Mucosa of rectum (tissue), 2 donors: ENCODE results near the gene KIF26B.

Experiments
- H3K27ac ChIP-seq, 2 donors: one replicate each; pipeline ENCODE4 v1.7.0; 2013; ENCODE audit warnings: inconsistent platforms in 2 of 2, low read depth in 2 of 2, low read length in 2 of 2
- H3K27me3 ChIP-seq, 2 donors: one replicate each; pipeline ENCODE4 v1.7.0; 2013; ENCODE audit warnings: low read length in 2 of 2; ENCODE audit not compliant: control insufficient read depth in 2 of 2, insufficient read depth in 2 of 2
- H3K36me3 ChIP-seq, 2 donors: one replicate each; pipeline ENCODE4 v1.7.0; 2013; ENCODE audit warnings: low read length in 2 of 2; ENCODE audit not compliant: control insufficient read depth in 2 of 2, insufficient read depth in 2 of 2
- H3K4me1 ChIP-seq, 2 donors: one replicate each; pipeline ENCODE4 v1.7.0; 2013; ENCODE audit warnings: low read length in 2 of 2, mild to moderate bottlenecking in 1 of 2; ENCODE audit not compliant: control insufficient read depth in 2 of 2, insufficient read depth in 2 of 2
- H3K4me3 ChIP-seq, 2 donors: one replicate each; pipeline ENCODE4 v1.7.0; 2013; ENCODE audit warnings: low read length in 2 of 2
- H3K9ac ChIP-seq, 2 donors: one replicate each; pipeline ENCODE4 v1.7.0; 2013; ENCODE audit warnings: low read length in 2 of 2, low read depth in 1 of 2, mild to moderate bottlenecking in 1 of 2
- H3K9me3 ChIP-seq, 2 donors: one replicate each; pipeline ENCODE4 v1.7.0; 2013; ENCODE audit warnings: low read length in 2 of 2; ENCODE audit not compliant: control insufficient read depth in 2 of 2
- donor health status: healthy.
- donor health status: Normal muscosa, but diverticular disease.

KIF26B gene

GRCh38 chr1:245599371-245600174 is 444.8 kb downstream of the KIF26B start:
- Histone ChIP-seq H3K4me3 (no peak overlapping the region), H3K27me3 (peaks cover 0 to 2% of the 10 kb centered on the region in 2 donors), H3K36me3 (no peaks in the 10 kb centered on the region), H3K27ac (no peak overlapping the region), H3K9me3 (no peaks in the 10 kb centered on the region), H3K4me1 (no peaks in the 10 kb centered on the region), H3K9ac (no peak overlapping the region)

GRCh38 chr1:245600658-245601057 is 445.9 kb downstream of the KIF26B start:
- Histone ChIP-seq H3K4me3 (no peak overlapping the region), H3K36me3 (no peaks in the 10 kb centered on the region), H3K27me3 (peaks cover 0 to 2% of the 10 kb centered on the region in 2 donors), H3K4me1 (no peaks in the 10 kb centered on the region), H3K9me3 (no peaks in the 10 kb centered on the region), H3K27ac (no peak overlapping the region), H3K9ac (no peak overlapping the region)

GRCh38 chr1:245603311-245603865 is 448.6 kb downstream of the KIF26B start:
- Histone ChIP-seq H3K36me3 (no peaks in the 10 kb centered on the region), H3K27me3 (peaks cover 0 to 2% of the 10 kb centered on the region in 2 donors), H3K4me3 (no peak overlapping the region), H3K9ac (no peak overlapping the region), H3K9me3 (no peaks in the 10 kb centered on the region), H3K4me1 (no peaks in the 10 kb centered on the region), H3K27ac (no peak overlapping the region)

GRCh38 chr1:245604979-245605378 is 450.2 kb downstream of the KIF26B start:
- Histone ChIP-seq H3K9ac (no peak overlapping the region), H3K4me3 (no peak overlapping the region), H3K9me3 (no peaks in the 10 kb centered on the region), H3K27me3 (peaks cover 2 to 3% of the 10 kb centered on the region in 2 donors), H3K4me1 (peaks cover 0 to 2% of the 10 kb centered on the region in 2 donors), H3K27ac (no peak overlapping the region), H3K36me3 (no peaks in the 10 kb centered on the region)

- Histone ChIP-seq H3K4me1 (peaks cover 0 to 4% of the 10 kb centered on the region in 2 donors), H3K9me3 (no peaks in the 10 kb centered on the region), H3K4me3 (no peak overlapping the region), H3K9ac (no peak overlapping the region), H3K27ac (no peak overlapping the region), H3K36me3 (no peaks in the 10 kb centered on the region), H3K27me3 (peaks cover 2 to 5% of the 10 kb centered on the region in 2 donors)
Observed at GRCh38 chr1:245605480-245606156, 450.8 kb downstream of the KIF26B start.

GRCh38 chr1:245606157-245606725 is 451.5 kb downstream of the KIF26B start:
- no peaks in the 10 kb centered on the region for H3K36me3 ChIP-seq
- peaks cover 0 to 4% of the 10 kb centered on the region in 2 donors for H3K4me1 ChIP-seq
- no peak overlapping the region for H3K9ac ChIP-seq
- peaks cover 2 to 5% of the 10 kb centered on the region in 2 donors for H3K27me3 ChIP-seq
- no peak overlapping the region for H3K4me3 ChIP-seq
- no peaks in the 10 kb centered on the region for H3K9me3 ChIP-seq
- H3K27ac ChIP-seq = no peak overlapping the region

GRCh38 chr1:245608271-245608670 is 453.5 kb downstream of the KIF26B start:
- H3K4me1 ChIP-seq = peaks cover 0 to 4% of the 10 kb centered on the region in 2 donors
- no peak overlapping the region for H3K4me3 ChIP-seq
- H3K9me3 ChIP-seq = no peaks in the 10 kb centered on the region
- peaks cover 2 to 5% of the 10 kb centered on the region in 2 donors for H3K27me3 ChIP-seq
- no peaks in the 10 kb centered on the region for H3K36me3 ChIP-seq
- no peak overlapping the region for H3K27ac ChIP-seq
- H3K9ac ChIP-seq = no peak overlapping the region

- Histone ChIP-seq H3K27me3 (peaks cover 2 to 5% of the 10 kb centered on the region in 2 donors), H3K27ac (no peak overlapping the region), H3K36me3 (no peaks in the 10 kb centered on the region), H3K4me1 (peaks cover 0 to 4% of the 10 kb centered on the region in 2 donors), H3K9ac (no peak overlapping the region), H3K9me3 (no peaks in the 10 kb centered on the region), H3K4me3 (no peak overlapping the region)
Observed at GRCh38 chr1:245609354-245610150, 454.8 kb downstream of the KIF26B start.

- no peak overlapping the region for H3K4me3 ChIP-seq
- H3K4me1 ChIP-seq = peaks cover 0 to 4% of the 10 kb centered on the region in 2 donors
- H3K9me3 ChIP-seq = no peaks in the 10 kb centered on the region
- H3K27ac ChIP-seq = no peak overlapping the region
- no peak overlapping the region for H3K9ac ChIP-seq
- no peaks in the 10 kb centered on the region for H3K36me3 ChIP-seq
- H3K27me3 ChIP-seq = peaks cover 2 to 5% of the 10 kb centered on the region in 2 donors
Observed at GRCh38 chr1:245611251-245611650, 456.5 kb downstream of the KIF26B start.
